Chondrocyte (in vitro differentiated cells): ENCODE measurements around the gene RALGPS1. TPM values are rescaled to one million over a fixed set of nuclear protein-coding genes. Genes with fewer than 3 reads are reported as not detected.

Experiments
- DNase-seq: peaks from one replicate; pipeline ENCODE4 v3.0.0; 2021; ENCODE audit warnings: mixed read lengths, low spot score
- H3K27ac Mint-ChIP-seq: one replicate; pipeline ENCODE4 v1.8.0; 2021; ENCODE audit warnings: mild to moderate bottlenecking, moderate library complexity, mixed read lengths; ENCODE audit not compliant: unreplicated experiment
- H3K27me3 Mint-ChIP-seq: 2 replicates; pipeline ENCODE4 v1.8.0; 2021; ENCODE audit warnings: low read depth, mixed read lengths
- H3K36me3 Mint-ChIP-seq: 2 replicates; pipeline ENCODE4 v1.8.0; 2021; ENCODE audit warnings: low read depth, mixed read lengths
- H3K4me1 Mint-ChIP-seq: 2 replicates; pipeline ENCODE4 v1.8.0; 2021; ENCODE audit warnings: low read depth, mild to moderate bottlenecking, mixed read lengths
- H3K4me3 Mint-ChIP-seq: one replicate; pipeline ENCODE4 v1.8.0; 2021; ENCODE audit warnings: mild to moderate bottlenecking, moderate library complexity, mixed read lengths; ENCODE audit not compliant: unreplicated experiment
- H3K9me3 Mint-ChIP-seq: 2 replicates; pipeline ENCODE4 v1.8.0; 2021; ENCODE audit warnings: low read depth, mixed read lengths
- total RNA-seq: library from RNA; stranded (reverse); gene quantifications from 3 replicates; pipeline ENCODE4 v1.2.1, GENCODE V29; 2021
- TF ChIP-seq, protein P1 (sequence below): fragments of 200-600 bp; sonication (generic); IDR thresholded peaks from 2 replicates; pipeline ENCODE4 v1.5.0; 2021; ENCODE audit warnings: antibody characterized with exemption, mild to moderate bottlenecking, moderate library complexity

Gene RALGPS1
- total RNA-seq, 1 donor from 2014 or later, result 8.1 TPM

- peaks cover 23% of the 10 kb centered on the region for H3K36me3 Mint-ChIP-seq
- no peak overlapping the region for H3K4me3 Mint-ChIP-seq
- TF ChIP-seq, protein P1, sequence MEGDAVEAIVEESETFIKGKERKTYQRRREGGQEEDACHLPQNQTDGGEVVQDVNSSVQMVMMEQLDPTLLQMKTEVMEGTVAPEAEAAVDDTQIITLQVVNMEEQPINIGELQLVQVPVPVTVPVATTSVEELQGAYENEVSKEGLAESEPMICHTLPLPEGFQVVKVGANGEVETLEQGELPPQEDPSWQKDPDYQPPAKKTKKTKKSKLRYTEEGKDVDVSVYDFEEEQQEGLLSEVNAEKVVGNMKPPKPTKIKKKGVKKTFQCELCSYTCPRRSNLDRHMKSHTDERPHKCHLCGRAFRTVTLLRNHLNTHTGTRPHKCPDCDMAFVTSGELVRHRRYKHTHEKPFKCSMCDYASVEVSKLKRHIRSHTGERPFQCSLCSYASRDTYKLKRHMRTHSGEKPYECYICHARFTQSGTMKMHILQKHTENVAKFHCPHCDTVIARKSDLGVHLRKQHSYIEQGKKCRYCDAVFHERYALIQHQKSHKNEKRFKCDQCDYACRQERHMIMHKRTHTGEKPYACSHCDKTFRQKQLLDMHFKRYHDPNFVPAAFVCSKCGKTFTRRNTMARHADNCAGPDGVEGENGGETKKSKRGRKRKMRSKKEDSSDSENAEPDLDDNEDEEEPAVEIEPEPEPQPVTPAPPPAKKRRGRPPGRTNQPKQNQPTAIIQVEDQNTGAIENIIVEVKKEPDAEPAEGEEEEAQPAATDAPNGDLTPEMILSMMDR, result no peak
- H3K9me3 Mint-ChIP-seq, result no peaks in the 10 kb centered on the region
- no peaks in the 10 kb centered on the region for H3K27me3 Mint-ChIP-seq
- no peak for DNase-seq
- peaks cover 9% of the 10 kb centered on the region for H3K4me1 Mint-ChIP-seq
- no peak overlapping the region for H3K27ac Mint-ChIP-seq
Observed at GRCh38 chr9:126880947-126881332, 33.6 kb upstream of the RALGPS1 start.

GRCh38 chr9:126882746-126883145 lies 31.8 kb upstream of the RALGPS1 start:
- H3K36me3 Mint-ChIP-seq, result peaks cover 26% of the 10 kb centered on the region
- TF ChIP-seq, protein P1, result no peak
- H3K4me1 Mint-ChIP-seq, result no peaks in the 10 kb centered on the region
- H3K4me3 Mint-ChIP-seq, result no peak overlapping the region
- H3K27me3 Mint-ChIP-seq, result no peaks in the 10 kb centered on the region
- DNase-seq, result no peak
- no peaks in the 10 kb centered on the region for H3K9me3 Mint-ChIP-seq
- no peak overlapping the region for H3K27ac Mint-ChIP-seq

GRCh38 chr9:126883636-126884035 lies 30.9 kb upstream of the RALGPS1 start:
- H3K27ac Mint-ChIP-seq, result no peak overlapping the region
- H3K4me3 Mint-ChIP-seq, result no peak overlapping the region
- TF ChIP-seq, protein P1, result no peak
- peaks cover 26% of the 10 kb centered on the region for H3K36me3 Mint-ChIP-seq
- no peaks in the 10 kb centered on the region for H3K4me1 Mint-ChIP-seq
- no peaks in the 10 kb centered on the region for H3K9me3 Mint-ChIP-seq
- no peak for DNase-seq
- H3K27me3 Mint-ChIP-seq, result no peaks in the 10 kb centered on the region

DNA sequence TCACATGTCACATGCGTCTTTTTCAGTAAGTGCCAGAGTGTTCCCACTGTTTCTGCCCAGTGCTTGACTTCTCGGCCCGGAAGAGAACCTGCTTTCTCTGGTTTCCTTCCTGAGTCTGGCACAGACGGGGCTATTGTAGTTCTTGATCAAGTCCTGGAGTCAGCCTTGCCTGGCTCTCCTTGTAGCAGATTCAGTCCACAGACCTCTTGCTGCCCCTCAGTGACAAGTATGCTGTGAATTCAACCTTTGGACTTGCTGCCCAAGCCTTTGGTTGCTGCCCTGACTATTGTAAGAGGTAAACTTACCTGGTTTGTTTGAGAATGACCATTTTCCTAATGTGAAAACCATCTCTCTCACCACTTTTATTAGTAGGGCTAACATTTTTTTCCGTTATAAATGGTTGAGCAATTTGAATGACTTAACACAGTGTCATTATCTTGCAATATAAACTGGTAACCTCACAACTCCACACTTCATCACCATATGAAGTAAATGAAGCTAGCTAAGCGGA lies 29.4 kb upstream of the RALGPS1 start:
- Mint-ChIP-seq H3K4me3 (no peak overlapping the region), H3K27ac (no peak overlapping the region), H3K27me3 (no peaks in the 10 kb centered on the region), H3K4me1 (no peaks in the 10 kb centered on the region), H3K36me3 (peaks cover 16% of the 10 kb centered on the region), H3K9me3 (no peaks in the 10 kb centered on the region)
- TF ChIP-seq, protein P1, result no peak
- no peak for DNase-seq

DNA sequence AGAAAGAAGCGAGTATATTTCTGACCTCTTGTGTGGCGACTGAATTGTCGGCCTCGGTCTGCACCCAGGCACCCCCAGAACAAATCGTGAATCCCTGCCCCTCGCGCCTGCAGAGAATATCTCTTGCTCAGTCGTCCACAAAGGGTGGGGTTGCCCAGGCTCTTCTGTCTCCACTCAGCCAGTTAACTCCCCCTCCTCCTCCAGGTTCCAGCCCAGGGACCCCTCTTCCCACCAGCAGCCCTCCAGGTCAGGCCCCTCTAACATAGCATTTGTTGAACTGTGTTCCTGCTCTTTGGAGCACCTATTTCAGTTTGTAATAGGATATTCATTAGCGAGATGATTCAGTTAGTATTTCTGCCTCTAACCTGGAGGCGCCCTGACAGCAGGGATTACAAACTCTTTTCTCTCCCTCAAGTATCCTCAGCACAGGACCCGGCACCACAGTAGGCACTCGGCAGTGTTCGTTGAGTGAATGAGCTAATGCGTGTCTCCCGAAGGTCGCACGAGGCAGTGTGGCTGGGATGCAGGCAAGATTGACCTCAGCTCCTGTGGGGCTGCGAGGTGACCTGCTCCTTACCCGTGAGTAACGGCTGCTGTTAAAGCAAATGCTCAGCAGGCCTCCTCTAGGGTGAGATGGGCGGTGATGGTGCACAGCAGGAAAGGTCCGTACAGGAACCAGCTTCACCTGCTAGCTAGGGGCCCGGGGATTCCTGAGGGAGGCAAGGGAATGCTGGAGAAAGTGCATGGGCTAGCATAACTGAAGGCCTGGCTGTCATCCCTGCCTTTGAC lies 28.4 kb upstream of the RALGPS1 start:
- H3K4me1 Mint-ChIP-seq, result no peaks in the 10 kb centered on the region
- H3K9me3 Mint-ChIP-seq, result no peaks in the 10 kb centered on the region
- no peak for DNase-seq
- H3K27me3 Mint-ChIP-seq, result no peaks in the 10 kb centered on the region
- H3K27ac Mint-ChIP-seq, result no peak overlapping the region
- TF ChIP-seq, protein P1, result no peak
- no peak overlapping the region for H3K4me3 Mint-ChIP-seq
- peaks cover 9% of the 10 kb centered on the region for H3K36me3 Mint-ChIP-seq
